ENCODE results near the gene USP40. TPM values are rescaled to one million over a fixed set of nuclear protein-coding genes. Genes with fewer than 3 reads are reported as not detected.
A peak's percentile ranks its signal among the peaks of the same experiment; 100 is the strongest.

The USP40 gene
- total and polyA plus RNA-seq, 9 of the 15 experiments (the other 6 are each of a cell fraction or from before 2014, with no cell fraction given), result 5.5 to 15.0 (median 9.3) TPM

GRCh38 chr2:233443511-233444183 lies 122.9 kb downstream of the USP40 start (continued):
- TF ChIP-seq PBX2 (CRISPR knock-in tag; IDR thresholded peaks at IDR 0.05; ENCODE audit: low read depth), result no peak
- TF ChIP-seq PBX2 (tag; conservative IDR thresholded peaks at IDR 0.05; ENCODE audit: low read depth), result 0 out of 2 replicates have a peak, but pooled peaks have one; percentile 11
- TF ChIP-seq EGR1 (conservative IDR thresholded peaks at IDR 0.05), result no peak
- TF ChIP-seq GABPB2 (CRISPR knock-in tag; conservative IDR thresholded peaks at IDR 0.05), result no peak
- peak; percentile 52; the same call in 1 of the 2 replicates for TF ChIP-seq STAG1 (CRISPR knock-in tag; IDR thresholded peaks at IDR 0.05; ENCODE audit: borderline replicate concordance)
- TF ChIP-seq KLF16 (IDR thresholded peaks at IDR 0.05), result 0 out of 2 replicates have a peak, but pooled peaks have one; percentile 16
- TF ChIP-seq POLR2B (IDR thresholded peaks at IDR 0.05; ENCODE audit: low read depth, partially characterized antibody), result no peak
- TF ChIP-seq REST (IDR thresholded peaks at IDR 0.05; ENCODE audit: borderline replicate concordance), result peak; percentile 82
- no peak for TF ChIP-seq REST (CRISPR knock-in tag; IDR thresholded peaks at IDR 0.05; ENCODE audit: low read depth)
- TF ChIP-seq PATZ1 (CRISPR knock-in tag; IDR thresholded peaks at IDR 0.05; ENCODE audit: borderline replicate concordance), result no peak
